Spleen (tissue), 7 donors: ENCODE results near the gene TNFAIP6.

ENCODE experiments used
- CTCF ChIP-seq, 11 experiments: fragments of 200-600 bp in 7 of 11; fragments of 450-650 bp in 4 of 11; sonication (generic) in 4 of 11; IDR thresholded peaks in 8 of 11; conservative IDR thresholded peaks in 3 of 11; 1 replicate in 7 of 11; 2 replicates in 4 of 11; pipeline versions ENCODE4 v1.4.0 to v1.8.0; 2016 to 2021; ENCODE audit warnings: antibody characterized with exemption in 11 of 11, inconsistent platforms in 4 of 11, mild to moderate bottlenecking in 1 of 11
- POLR2A ChIP-seq, 3 donors: fragments of 450-650 bp; IDR thresholded peaks; one replicate each; pipeline ENCODE4 v1.5.1; 2017; ENCODE audit warnings: antibody characterized with exemption in 3 of 3, mild to moderate bottlenecking in 1 of 3
- POLR2AphosphoS5 ChIP-seq, 3 donors: sonication (generic); formaldehyde crosslinking; IDR thresholded peaks; one replicate each; pipeline ENCODE4 v1.5.1; 2017; ENCODE audit warnings: antibody characterized with exemption in 3 of 3
- donor health status: DM: no; HTN: no; CAD: no; lungs with moderate emphysema.
- donor health status: DM: no; HTN: no; CAD: no.
- donor health status: DM: no; HTN: no; CAD: no.

GRCh38 chr2:151326554-151326953 lies 30.8 kb upstream of the TNFAIP6 start:
- TF ChIP-seq POLR2A (IDR thresholded peaks at IDR 0.05) (no peak), CTCF (IDR thresholded peaks at IDR 0.05 in 8 of 11, conservative IDR thresholded peaks at IDR 0.05 in 3 of 11) (no peak), POLR2AphosphoS5 (IDR thresholded peaks at IDR 0.05) (no peak)
